Loucy (cell line): ENCODE data around the gene IMMT.
A peak's percentile ranks its signal among the peaks of the same experiment; 100 is the strongest.

ENCODE experiments used
- H2AFZ ChIP-seq: fragments of 200-600 bp; sonication (generic); 2 replicates; pipeline ENCODE4 v1.6.0; 2016; ENCODE audit warnings: antibody characterized with exemption, mild to moderate bottlenecking, low read length, moderate library complexity
- H3F3A ChIP-seq: fragments of 200-600 bp; 2 replicates; pipeline ENCODE4 v1.6.0; 2016; ENCODE audit warnings: antibody characterized with exemption, low read depth, mild to moderate bottlenecking
- H3K27me3 ChIP-seq: fragments of 200-600 bp; sonication (generic); 2 replicates; pipeline ENCODE4 v1.6.1; 2014; ENCODE audit warnings: low read length, mild to moderate bottlenecking; ENCODE audit not compliant: insufficient read depth, poor library complexity, severe bottlenecking
- H3K36me3 ChIP-seq: fragments of 200-600 bp; sonication (generic); 2 replicates; pipeline ENCODE4 v1.6.1; 2016; ENCODE audit warnings: low read length; ENCODE audit not compliant: insufficient read depth
- H3K4me1 ChIP-seq: fragments of 200-600 bp; sonication (generic); 2 replicates; pipeline ENCODE4 v1.5.1; 2014; ENCODE audit warnings: low read length, mild to moderate bottlenecking; ENCODE audit not compliant: insufficient read depth, poor library complexity, severe bottlenecking
- H3K4me2 ChIP-seq: fragments of 200-600 bp; sonication (generic); 2 replicates; pipeline ENCODE4 v1.6.0; 2014; ENCODE audit warnings: antibody characterized with exemption, low read length, low read depth, mild to moderate bottlenecking; ENCODE audit not compliant: poor library complexity, severe bottlenecking
- H3K4me3 ChIP-seq: fragments of 200-600 bp; sonication (generic); 2 replicates; pipeline ENCODE4 v1.5.1; 2014; ENCODE audit warnings: low read length, mild to moderate bottlenecking, mixed read lengths; ENCODE audit not compliant: poor library complexity, severe bottlenecking
- H3K79me2 ChIP-seq: fragments of 200-600 bp; sonication (generic); 2 replicates; pipeline ENCODE4 v1.6.1; 2014; ENCODE audit warnings: low read length; ENCODE audit not compliant: insufficient read depth
- H3K9ac ChIP-seq: fragments of 200-600 bp; sonication (generic); 2 replicates; pipeline ENCODE4 v1.6.0; 2014; ENCODE audit warnings: mild to moderate bottlenecking, low read depth, low read length, moderate library complexity; ENCODE audit not compliant: poor library complexity, severe bottlenecking
- H3K9me2 ChIP-seq: fragments of 200-600 bp; sonication (generic); replicated peaks from 2 replicates; pipeline ENCODE4 v1.6.1; 2016; ENCODE audit warnings: low read depth, low read length, mixed read lengths
- H3K9me3 ChIP-seq: fragments of 200-600 bp; sonication (generic); 2 replicates; pipeline ENCODE4 v1.6.1; 2014; ENCODE audit warnings: mild to moderate bottlenecking, antibody characterized with exemption, low read length, low read depth; ENCODE audit not compliant: insufficient read depth
- H4K20me1 ChIP-seq: fragments of 200-600 bp; sonication (generic); 2 replicates; pipeline ENCODE4 v1.6.0; 2014; ENCODE audit warnings: antibody characterized with exemption, low read length, mild to moderate bottlenecking; ENCODE audit not compliant: insufficient read depth, poor library complexity, severe bottlenecking
- EZH2phosphoT487 ChIP-seq: fragments of 200-600 bp; IDR thresholded peaks from 2 replicates; pipeline ENCODE4 v1.6.1; 2018; ENCODE audit warnings: antibody characterized with exemption, mild to moderate bottlenecking, moderate library complexity, borderline replicate concordance
- TF ChIP-seq, protein P1 (sequence below): fragments of 200-600 bp; sonication (generic); conservative IDR thresholded peaks from 2 replicates; pipeline ENCODE4 v1.5.1; 2014; ENCODE audit warnings: mild to moderate bottlenecking, antibody characterized with exemption, low read length

IMMT gene

DNA sequence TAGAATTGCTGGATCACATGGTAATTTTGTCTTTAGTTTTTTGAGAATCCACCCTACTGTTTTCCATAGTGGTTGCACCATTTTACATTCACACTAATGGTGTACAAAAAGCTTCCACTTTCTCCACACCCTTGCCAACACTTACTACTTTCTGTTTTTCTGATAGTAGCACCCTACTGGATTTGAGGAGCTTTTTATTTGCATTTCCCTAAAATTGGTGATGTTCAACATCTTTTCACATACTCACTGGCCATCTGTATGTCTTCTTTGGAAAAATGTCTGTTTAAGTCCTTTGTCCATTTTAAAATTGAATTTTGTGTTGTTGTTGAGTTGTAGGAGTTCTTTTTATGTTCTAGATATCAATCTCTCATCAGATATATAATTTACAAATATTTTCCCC lies 93.1 kb downstream of the IMMT start:
- H4K20me1 ChIP-seq, result peaks cover 26% of the 10 kb centered on the region
- peak overlapping the region; percentile 90 for H3K4me3 ChIP-seq
- no peaks in the 10 kb centered on the region for H3K9me2 ChIP-seq
- peaks cover 29% of the 10 kb centered on the region for H3K4me1 ChIP-seq
- H3K79me2 ChIP-seq, result peaks cover 75% of the 10 kb centered on the region
- H3K4me2 ChIP-seq, result peak overlapping the region; percentile 94
- H2AFZ ChIP-seq, result no peak overlapping the region
- no peaks in the 10 kb centered on the region for H3K9me3 ChIP-seq
- no peaks in the 10 kb centered on the region for H3F3A ChIP-seq
- no peak for TF ChIP-seq EZH2phosphoT487
- H3K27me3 ChIP-seq, result no peaks in the 10 kb centered on the region
- no peak overlapping the region for H3K9ac ChIP-seq
- H3K36me3 ChIP-seq, result peaks cover 27% of the 10 kb centered on the region

GRCh38 chr2:86097913-86098312 lies 97.3 kb downstream of the IMMT start:
- peaks cover 10% of the 10 kb centered on the region for H4K20me1 ChIP-seq
- TF ChIP-seq, protein P1, sequence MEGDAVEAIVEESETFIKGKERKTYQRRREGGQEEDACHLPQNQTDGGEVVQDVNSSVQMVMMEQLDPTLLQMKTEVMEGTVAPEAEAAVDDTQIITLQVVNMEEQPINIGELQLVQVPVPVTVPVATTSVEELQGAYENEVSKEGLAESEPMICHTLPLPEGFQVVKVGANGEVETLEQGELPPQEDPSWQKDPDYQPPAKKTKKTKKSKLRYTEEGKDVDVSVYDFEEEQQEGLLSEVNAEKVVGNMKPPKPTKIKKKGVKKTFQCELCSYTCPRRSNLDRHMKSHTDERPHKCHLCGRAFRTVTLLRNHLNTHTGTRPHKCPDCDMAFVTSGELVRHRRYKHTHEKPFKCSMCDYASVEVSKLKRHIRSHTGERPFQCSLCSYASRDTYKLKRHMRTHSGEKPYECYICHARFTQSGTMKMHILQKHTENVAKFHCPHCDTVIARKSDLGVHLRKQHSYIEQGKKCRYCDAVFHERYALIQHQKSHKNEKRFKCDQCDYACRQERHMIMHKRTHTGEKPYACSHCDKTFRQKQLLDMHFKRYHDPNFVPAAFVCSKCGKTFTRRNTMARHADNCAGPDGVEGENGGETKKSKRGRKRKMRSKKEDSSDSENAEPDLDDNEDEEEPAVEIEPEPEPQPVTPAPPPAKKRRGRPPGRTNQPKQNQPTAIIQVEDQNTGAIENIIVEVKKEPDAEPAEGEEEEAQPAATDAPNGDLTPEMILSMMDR, result no peak
- no peak for TF ChIP-seq EZH2phosphoT487
- H3K36me3 ChIP-seq, result peaks cover 52% of the 10 kb centered on the region

GRCh38 chr2:86097114-86097896 lies 98.0 kb downstream of the IMMT start:
- Histone ChIP-seq H3K9ac (no peak overlapping the region), H3K9me3 (no peaks in the 10 kb centered on the region), H3K9me2 (no peaks in the 10 kb centered on the region), H4K20me1 (peaks cover 4% of the 10 kb centered on the region), H3K4me1 (peaks cover 4% of the 10 kb centered on the region), H2AFZ (no peak overlapping the region), H3K4me3 (no peak overlapping the region), H3K79me2 (peaks cover 42% of the 10 kb centered on the region), H3K4me2 (no peak overlapping the region), H3K36me3 (peaks cover 52% of the 10 kb centered on the region), H3F3A (no peaks in the 10 kb centered on the region), H3K27me3 (no peaks in the 10 kb centered on the region)
- TF ChIP-seq, protein P1, result no peak
- no peak for TF ChIP-seq EZH2phosphoT487

More at GRCh38 chr2:86097913-86098312, 97.3 kb downstream of the IMMT start:
- H3K27me3 ChIP-seq, result no peaks in the 10 kb centered on the region
- no peak overlapping the region for H3K4me3 ChIP-seq
- H3K9me3 ChIP-seq, result no peaks in the 10 kb centered on the region
- H2AFZ ChIP-seq, result no peak overlapping the region
- no peak overlapping the region for H3K9ac ChIP-seq
- no peaks in the 10 kb centered on the region for H3F3A ChIP-seq
- H3K79me2 ChIP-seq, result peaks cover 48% of the 10 kb centered on the region
- no peaks in the 10 kb centered on the region for H3K9me2 ChIP-seq
- peaks cover 7% of the 10 kb centered on the region for H3K4me1 ChIP-seq
- no peak overlapping the region for H3K4me2 ChIP-seq
